GM21447 (cell line): ENCODE results near the gene WDR43.

Experiments used
- ATAC-seq: cut with Tn5 transposase; IDR thresholded peaks from one replicate; pipeline ENCODE4 v1.9.1; 2021; ENCODE audit not compliant: unreplicated experiment

Gene WDR43

GRCh38 chr2:28909655-28910353 lies 15.3 kb downstream of the WDR43 start:
- ATAC-seq, result no peak

GRCh38 chr2:28915939-28916338 lies 21.5 kb downstream of the WDR43 start:
- no peak for ATAC-seq

GRCh38 chr2:28926847-28927246 lies 32.4 kb downstream of the WDR43 start:
- ATAC-seq, result no peak

- ATAC-seq, result no peak
These were observed 33.0 kb downstream of the WDR43 start for GRCh38 chr2:28927469-28927868.

GRCh38 chr2:28927878-28928277 lies 33.4 kb downstream of the WDR43 start:
- no peak for ATAC-seq

- ATAC-seq, result no peak
These were observed 35.1 kb downstream of the WDR43 start for GRCh38 chr2:28929581-28929980.

- ATAC-seq, result no peak
These were observed 35.7 kb downstream of the WDR43 start for GRCh38 chr2:28930205-28930604.

GRCh38 chr2:28934769-28935168 lies 40.3 kb downstream of the WDR43 start:
- ATAC-seq, result no peak

- no peak for ATAC-seq
These were observed 46.5 kb downstream of the WDR43 start for GRCh38 chr2:28941008-28941407.

- ATAC-seq, result no peak
These were observed 50.2 kb downstream of the WDR43 start for GRCh38 chr2:28944535-28945248.

GRCh38 chr2:28948160-28948559 lies 53.7 kb downstream of the WDR43 start:
- no peak for ATAC-seq

- no peak for ATAC-seq
These were observed 54.7 kb downstream of the WDR43 start for GRCh38 chr2:28949190-28949589.

- ATAC-seq, result no peak
These were observed 55.3 kb downstream of the WDR43 start for GRCh38 chr2:28949617-28950305.

GRCh38 chr2:28950941-28951630 lies 56.6 kb downstream of the WDR43 start:
- ATAC-seq, result no peak

- ATAC-seq, result no peak
These were observed 57.7 kb downstream of the WDR43 start for GRCh38 chr2:28951910-28952835.

GRCh38 chr2:28952836-28953211 lies 58.4 kb downstream of the WDR43 start:
- ATAC-seq, result no peak

- no peak for ATAC-seq
These were observed 61.0 kb downstream of the WDR43 start for GRCh38 chr2:28955467-28955866.

GRCh38 chr2:28956415-28956826 lies 62.0 kb downstream of the WDR43 start:
- no peak for ATAC-seq

- no peak for ATAC-seq
These were observed 62.4 kb downstream of the WDR43 start for GRCh38 chr2:28956890-28957289.

GRCh38 chr2:28958689-28959088 lies 64.2 kb downstream of the WDR43 start:
- ATAC-seq, result no peak
